Liver (tissue), 3 donors: ENCODE data around the gene SNAPIN.

Source experiments
- FOXA1 ChIP-seq: IDR thresholded peaks from 2 replicates; pipeline ENCODE4 v1.6.1; 2016; ENCODE audit warnings: antibody characterized with exemption
- FOXA2 ChIP-seq: IDR thresholded peaks from 2 replicates; pipeline ENCODE4 v1.6.1; 2016; ENCODE audit warnings: antibody characterized with exemption
- JUND ChIP-seq, 2 donors: IDR thresholded peaks; 2 replicates each; pipeline ENCODE4 v1.6.1; 2016; ENCODE audit warnings: antibody characterized with exemption in 2 of 2
- RXRA ChIP-seq, 2 donors: IDR thresholded peaks; 2 replicates each; pipeline ENCODE4 v1.6.1; 2017 to 2018; ENCODE audit warnings: antibody characterized with exemption in 2 of 2, mild to moderate bottlenecking in 1 of 2
- SP1 ChIP-seq: IDR thresholded peaks from 2 replicates; pipeline ENCODE4 v1.6.1; 2018; ENCODE audit warnings: antibody characterized with exemption, mild to moderate bottlenecking
- TF ChIP-seq, protein P1 (sequence below): fragments of 150-350 bp; IDR thresholded peaks from 2 replicates; pipeline ENCODE4 v1.5.1; 2017; ENCODE audit warnings: improper control_type of control experiment, low read depth, low read length; ENCODE audit not compliant: missing input control
- TF ChIP-seq, protein P2 (sequence below): IDR thresholded peaks from 2 replicates; pipeline ENCODE4 v1.6.1; 2016; ENCODE audit warnings: antibody characterized with exemption
- TF ChIP-seq, protein P3 (sequence below): IDR thresholded peaks from 2 replicates; pipeline ENCODE4 v1.6.1; 2016; ENCODE audit warnings: antibody characterized with exemption, mild to moderate bottlenecking
- donor health status: healthy.
- donor health status: healthy.

- TF ChIP-seq, protein P1, sequence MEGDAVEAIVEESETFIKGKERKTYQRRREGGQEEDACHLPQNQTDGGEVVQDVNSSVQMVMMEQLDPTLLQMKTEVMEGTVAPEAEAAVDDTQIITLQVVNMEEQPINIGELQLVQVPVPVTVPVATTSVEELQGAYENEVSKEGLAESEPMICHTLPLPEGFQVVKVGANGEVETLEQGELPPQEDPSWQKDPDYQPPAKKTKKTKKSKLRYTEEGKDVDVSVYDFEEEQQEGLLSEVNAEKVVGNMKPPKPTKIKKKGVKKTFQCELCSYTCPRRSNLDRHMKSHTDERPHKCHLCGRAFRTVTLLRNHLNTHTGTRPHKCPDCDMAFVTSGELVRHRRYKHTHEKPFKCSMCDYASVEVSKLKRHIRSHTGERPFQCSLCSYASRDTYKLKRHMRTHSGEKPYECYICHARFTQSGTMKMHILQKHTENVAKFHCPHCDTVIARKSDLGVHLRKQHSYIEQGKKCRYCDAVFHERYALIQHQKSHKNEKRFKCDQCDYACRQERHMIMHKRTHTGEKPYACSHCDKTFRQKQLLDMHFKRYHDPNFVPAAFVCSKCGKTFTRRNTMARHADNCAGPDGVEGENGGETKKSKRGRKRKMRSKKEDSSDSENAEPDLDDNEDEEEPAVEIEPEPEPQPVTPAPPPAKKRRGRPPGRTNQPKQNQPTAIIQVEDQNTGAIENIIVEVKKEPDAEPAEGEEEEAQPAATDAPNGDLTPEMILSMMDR: no peak
- TF ChIP-seq FOXA2 (no peak), JUND (IDR thresholded peaks at IDR 0.05) (no peak), FOXA1 (no peak), RXRA (IDR thresholded peaks at IDR 0.05) (no peak), SP1 (no peak)
- TF ChIP-seq, protein P2, sequence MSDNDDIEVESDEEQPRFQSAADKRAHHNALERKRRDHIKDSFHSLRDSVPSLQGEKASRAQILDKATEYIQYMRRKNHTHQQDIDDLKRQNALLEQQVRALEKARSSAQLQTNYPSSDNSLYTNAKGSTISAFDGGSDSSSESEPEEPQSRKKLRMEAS: no peak
- TF ChIP-seq, protein P3, sequence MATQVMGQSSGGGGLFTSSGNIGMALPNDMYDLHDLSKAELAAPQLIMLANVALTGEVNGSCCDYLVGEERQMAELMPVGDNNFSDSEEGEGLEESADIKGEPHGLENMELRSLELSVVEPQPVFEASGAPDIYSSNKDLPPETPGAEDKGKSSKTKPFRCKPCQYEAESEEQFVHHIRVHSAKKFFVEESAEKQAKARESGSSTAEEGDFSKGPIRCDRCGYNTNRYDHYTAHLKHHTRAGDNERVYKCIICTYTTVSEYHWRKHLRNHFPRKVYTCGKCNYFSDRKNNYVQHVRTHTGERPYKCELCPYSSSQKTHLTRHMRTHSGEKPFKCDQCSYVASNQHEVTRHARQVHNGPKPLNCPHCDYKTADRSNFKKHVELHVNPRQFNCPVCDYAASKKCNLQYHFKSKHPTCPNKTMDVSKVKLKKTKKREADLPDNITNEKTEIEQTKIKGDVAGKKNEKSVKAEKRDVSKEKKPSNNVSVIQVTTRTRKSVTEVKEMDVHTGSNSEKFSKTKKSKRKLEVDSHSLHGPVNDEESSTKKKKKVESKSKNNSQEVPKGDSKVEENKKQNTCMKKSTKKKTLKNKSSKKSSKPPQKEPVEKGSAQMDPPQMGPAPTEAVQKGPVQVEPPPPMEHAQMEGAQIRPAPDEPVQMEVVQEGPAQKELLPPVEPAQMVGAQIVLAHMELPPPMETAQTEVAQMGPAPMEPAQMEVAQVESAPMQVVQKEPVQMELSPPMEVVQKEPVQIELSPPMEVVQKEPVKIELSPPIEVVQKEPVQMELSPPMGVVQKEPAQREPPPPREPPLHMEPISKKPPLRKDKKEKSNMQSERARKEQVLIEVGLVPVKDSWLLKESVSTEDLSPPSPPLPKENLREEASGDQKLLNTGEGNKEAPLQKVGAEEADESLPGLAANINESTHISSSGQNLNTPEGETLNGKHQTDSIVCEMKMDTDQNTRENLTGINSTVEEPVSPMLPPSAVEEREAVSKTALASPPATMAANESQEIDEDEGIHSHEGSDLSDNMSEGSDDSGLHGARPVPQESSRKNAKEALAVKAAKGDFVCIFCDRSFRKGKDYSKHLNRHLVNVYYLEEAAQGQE: no peak
These were observed 25.2 kb upstream of the SNAPIN start for GRCh38 chr1:153633161-153633753.
